Retinal pigment epithelial cell (primary cell): Measurements from ENCODE around the gene POLH.

Source experiments
- DNase-seq: peaks from one replicate; pipeline ENCODE4 v3.0.0-alpha.2; 2010; ENCODE audit warnings: low read depth
- H3K4me3 ChIP-seq: 2 replicates; pipeline ENCODE4 v1.5.1; 2011; ENCODE audit warnings: mild to moderate bottlenecking, low read length, control low read depth, moderate library complexity
- CTCF ChIP-seq: conservative IDR thresholded peaks from 2 replicates; pipeline ENCODE4 v1.5.1; 2011; ENCODE audit warnings: low read depth, low read length, control low read depth, inconsistent platforms

Gene POLH

GRCh38 chr6:43559328-43559727, 16.7 kb upstream of the POLH start:
- no peak for TF ChIP-seq CTCF
- no peak for DNase-seq
- no peak overlapping the region for H3K4me3 ChIP-seq

- no peak for TF ChIP-seq CTCF
- no peak for DNase-seq
- no peak overlapping the region for H3K4me3 ChIP-seq
Measured at GRCh38 chr6:43570876-43571441, 5.0 kb upstream of the POLH start.

- no peak for DNase-seq
- TF ChIP-seq CTCF = no peak
- no peak overlapping the region for H3K4me3 ChIP-seq
Measured at GRCh38 chr6:43572015-43572414, 4.0 kb upstream of the POLH start.

- TF ChIP-seq CTCF = no peak
Measured at GRCh38 chr6:43575105-43575771, 747 bp upstream of the POLH start.

GRCh38 chr6:43578748-43579147, 2.8 kb downstream of the POLH start:
- DNase-seq = no peak
- TF ChIP-seq CTCF = no peak
- no peak overlapping the region for H3K4me3 ChIP-seq

More at GRCh38 chr6:43575105-43575771, 747 bp upstream of the POLH start:
- DNase-seq = no peak
- H3K4me3 ChIP-seq = peak overlapping the region; percentile 96

- H3K4me3 ChIP-seq = no peak overlapping the region
- no peak for DNase-seq
- TF ChIP-seq CTCF = no peak
Measured at GRCh38 chr6:43579171-43579570, 3.2 kb downstream of the POLH start.

- DNase-seq = no peak
- no peak for TF ChIP-seq CTCF
- no peak overlapping the region for H3K4me3 ChIP-seq
Measured at GRCh38 chr6:43582911-43583310, 6.9 kb downstream of the POLH start.
